GM12872 (cell line): ENCODE data around the gene XAF1.

Experiments
- TF ChIP-seq, protein P1 (sequence below): IDR thresholded peaks from 3 replicates; pipeline ENCODE4 v1.5.1; 2011; ENCODE audit warnings: low read depth, mild to moderate bottlenecking, low read length, moderate library complexity; ENCODE audit not compliant: insufficient read depth

Gene XAF1

DNA sequence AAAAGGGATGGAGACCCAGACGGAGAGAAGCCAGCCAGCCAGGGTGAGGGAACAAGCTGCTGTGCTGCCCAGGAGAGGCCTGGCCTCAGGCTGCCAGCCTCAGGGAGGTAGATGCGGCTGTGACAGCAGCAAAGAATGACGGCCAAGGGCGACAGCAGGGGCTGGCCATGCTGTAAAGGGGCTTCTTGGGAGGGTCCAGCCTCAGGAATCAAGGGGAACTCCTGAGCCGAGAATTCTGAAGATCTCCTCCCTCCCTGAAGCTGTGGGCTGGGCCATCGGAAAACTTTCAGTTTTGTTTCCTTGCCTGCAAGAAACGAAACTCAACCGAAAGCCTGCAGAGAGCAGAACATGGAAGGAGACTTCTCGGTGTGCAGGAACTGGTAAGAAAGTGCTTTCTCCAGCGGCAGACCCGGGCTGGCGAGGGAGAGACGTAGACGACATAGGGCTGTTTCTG, at the start of gene XAF1:
Gene XAF1 (plus strand): TSS at position 316 of the 454 bp plus-strand sequence. CDS start 33 bp downstream, at position 349.
- TF ChIP-seq, protein P1, sequence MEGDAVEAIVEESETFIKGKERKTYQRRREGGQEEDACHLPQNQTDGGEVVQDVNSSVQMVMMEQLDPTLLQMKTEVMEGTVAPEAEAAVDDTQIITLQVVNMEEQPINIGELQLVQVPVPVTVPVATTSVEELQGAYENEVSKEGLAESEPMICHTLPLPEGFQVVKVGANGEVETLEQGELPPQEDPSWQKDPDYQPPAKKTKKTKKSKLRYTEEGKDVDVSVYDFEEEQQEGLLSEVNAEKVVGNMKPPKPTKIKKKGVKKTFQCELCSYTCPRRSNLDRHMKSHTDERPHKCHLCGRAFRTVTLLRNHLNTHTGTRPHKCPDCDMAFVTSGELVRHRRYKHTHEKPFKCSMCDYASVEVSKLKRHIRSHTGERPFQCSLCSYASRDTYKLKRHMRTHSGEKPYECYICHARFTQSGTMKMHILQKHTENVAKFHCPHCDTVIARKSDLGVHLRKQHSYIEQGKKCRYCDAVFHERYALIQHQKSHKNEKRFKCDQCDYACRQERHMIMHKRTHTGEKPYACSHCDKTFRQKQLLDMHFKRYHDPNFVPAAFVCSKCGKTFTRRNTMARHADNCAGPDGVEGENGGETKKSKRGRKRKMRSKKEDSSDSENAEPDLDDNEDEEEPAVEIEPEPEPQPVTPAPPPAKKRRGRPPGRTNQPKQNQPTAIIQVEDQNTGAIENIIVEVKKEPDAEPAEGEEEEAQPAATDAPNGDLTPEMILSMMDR: no peak

- TF ChIP-seq, protein P1: no peak
Measured at GRCh38 chr17:6706499-6706898, 49.3 kb upstream of the XAF1 start.

- TF ChIP-seq, protein P1: no peak
Measured at GRCh38 chr17:6706996-6707395, 48.9 kb upstream of the XAF1 start.

DNA sequence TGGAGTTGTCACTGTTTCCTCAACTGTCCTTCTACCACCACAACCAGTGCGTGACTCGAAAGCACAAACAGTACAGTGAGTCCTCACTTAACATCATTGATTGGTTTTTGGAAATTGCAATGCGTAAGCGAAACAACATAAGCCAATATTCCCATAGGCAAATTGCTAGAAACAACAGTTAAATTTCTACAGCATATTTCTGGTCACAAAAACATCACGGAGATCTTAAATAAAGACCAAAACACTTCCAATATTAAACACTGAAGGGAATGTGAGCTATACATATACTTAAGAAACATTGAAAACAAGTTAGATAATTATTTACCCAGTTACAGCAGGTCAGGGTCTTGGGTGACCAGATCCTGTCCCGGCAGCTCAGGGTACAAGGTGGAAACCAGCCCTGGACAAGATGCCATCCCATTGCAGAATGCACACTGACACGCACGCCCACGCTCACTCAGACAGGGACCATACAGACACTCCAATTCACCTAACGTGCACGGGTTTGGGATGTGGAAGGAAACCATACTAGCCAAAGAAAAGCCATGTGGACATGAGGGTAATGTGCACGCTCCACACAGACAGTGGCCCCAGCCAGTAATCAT, 47.4 kb upstream of the XAF1 start:
- TF ChIP-seq, protein P1: no peak

DNA sequence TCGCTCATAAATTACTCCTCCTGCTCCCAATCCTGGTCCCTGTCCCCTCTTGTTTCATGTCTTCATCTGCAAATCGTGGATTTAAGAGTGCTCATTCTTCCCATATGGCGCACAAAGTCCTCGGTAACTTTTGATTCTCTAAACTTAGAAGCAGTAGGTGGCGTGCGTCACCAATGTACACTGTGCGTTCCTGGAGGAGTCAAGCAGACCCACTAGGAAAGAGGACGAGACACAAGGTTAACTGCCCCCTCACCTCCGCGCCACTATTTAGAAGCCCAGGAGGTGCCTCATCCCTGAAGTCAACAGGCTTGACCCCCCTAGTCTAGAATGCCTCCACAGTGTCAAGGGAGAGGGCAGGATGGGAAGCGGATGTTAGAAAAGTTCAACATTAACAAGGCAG, 45.5 kb upstream of the XAF1 start:
- TF ChIP-seq, protein P1: no peak

GRCh38 chr17:6711081-6711674, 44.7 kb upstream of the XAF1 start:
- TF ChIP-seq, protein P1: no peak

DNA sequence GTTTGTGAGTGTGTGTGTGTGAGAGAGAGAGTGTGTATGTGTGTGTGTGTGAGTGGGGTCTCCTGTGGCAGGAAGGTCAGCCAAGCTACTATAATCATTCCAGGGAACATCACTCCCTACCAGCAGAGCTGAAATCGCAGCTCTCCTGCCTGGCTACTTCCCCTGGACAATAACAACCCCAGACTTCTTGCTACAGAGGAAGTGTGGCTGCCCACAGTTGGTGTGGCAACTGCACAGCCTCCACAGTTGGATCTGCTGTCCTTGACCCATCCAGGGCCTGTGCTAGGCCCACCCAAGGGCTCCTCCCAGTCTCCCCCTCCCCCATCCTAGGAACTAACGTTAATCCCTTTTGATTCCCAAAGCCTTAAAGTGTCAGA, 44.2 kb upstream of the XAF1 start:
- TF ChIP-seq, protein P1: no peak
